ENCODE data around the gene IFT80. TPM values are rescaled to one million over a fixed set of nuclear protein-coding genes. Genes with fewer than 3 reads are reported as not detected.

The IFT80 gene
- total RNA-seq, 1 experiment from 2014 or later: 59.4 TPM

DNA sequence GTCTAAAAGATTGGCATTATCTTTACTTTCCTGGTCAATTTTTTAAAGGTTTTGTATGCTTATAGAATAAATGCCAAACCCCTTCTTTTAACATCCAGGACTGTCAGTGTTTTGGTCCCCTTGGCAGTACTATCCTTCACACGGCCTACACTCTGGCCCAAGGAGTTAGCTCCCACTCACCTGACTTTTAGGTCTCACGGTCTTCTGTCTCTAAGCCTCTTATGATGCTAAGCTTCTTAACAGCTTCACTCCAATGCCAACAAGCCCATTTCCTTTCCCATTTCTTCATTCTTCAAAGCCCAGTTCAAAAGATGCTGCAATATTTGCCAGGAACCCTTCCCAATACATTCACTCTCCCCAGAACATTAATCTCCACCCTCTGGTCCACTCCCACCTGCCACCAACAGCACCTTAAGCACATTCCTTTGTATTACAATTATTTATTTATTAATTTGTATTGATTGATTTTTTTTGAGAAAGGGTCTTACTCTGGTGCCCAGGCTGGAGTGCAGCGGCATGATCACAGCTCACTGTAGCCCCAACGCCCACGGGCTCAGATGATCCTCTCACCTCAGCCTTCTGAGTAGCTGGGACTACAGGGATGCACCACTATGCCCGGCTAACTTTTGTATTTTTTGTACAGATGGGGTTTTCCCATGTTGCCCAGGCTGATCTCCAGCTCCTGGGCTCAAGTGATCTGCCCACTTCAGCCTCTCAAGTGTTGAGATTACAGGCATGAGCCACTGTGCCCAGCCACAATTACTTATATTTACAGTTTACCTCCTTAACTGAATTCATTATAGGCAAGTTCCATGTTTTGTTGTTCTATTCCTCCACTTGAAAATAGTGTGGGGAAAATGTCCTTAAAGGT is 27.8 kb downstream of the IFT80 start:
- H3K4me3 ChIP-seq: no peak overlapping the region
- DNase-seq: no peak
- H3K4me1 ChIP-seq (replicated peaks; ENCODE audit: insufficient read depth): no peaks in the 10 kb centered on the region
- no TSS peak for BruUV-seq (replicated peaks)
- TF ChIP-seq, protein P1, sequence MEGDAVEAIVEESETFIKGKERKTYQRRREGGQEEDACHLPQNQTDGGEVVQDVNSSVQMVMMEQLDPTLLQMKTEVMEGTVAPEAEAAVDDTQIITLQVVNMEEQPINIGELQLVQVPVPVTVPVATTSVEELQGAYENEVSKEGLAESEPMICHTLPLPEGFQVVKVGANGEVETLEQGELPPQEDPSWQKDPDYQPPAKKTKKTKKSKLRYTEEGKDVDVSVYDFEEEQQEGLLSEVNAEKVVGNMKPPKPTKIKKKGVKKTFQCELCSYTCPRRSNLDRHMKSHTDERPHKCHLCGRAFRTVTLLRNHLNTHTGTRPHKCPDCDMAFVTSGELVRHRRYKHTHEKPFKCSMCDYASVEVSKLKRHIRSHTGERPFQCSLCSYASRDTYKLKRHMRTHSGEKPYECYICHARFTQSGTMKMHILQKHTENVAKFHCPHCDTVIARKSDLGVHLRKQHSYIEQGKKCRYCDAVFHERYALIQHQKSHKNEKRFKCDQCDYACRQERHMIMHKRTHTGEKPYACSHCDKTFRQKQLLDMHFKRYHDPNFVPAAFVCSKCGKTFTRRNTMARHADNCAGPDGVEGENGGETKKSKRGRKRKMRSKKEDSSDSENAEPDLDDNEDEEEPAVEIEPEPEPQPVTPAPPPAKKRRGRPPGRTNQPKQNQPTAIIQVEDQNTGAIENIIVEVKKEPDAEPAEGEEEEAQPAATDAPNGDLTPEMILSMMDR (conservative IDR thresholded peaks at IDR 0.05): no peak
- no peak for TF ChIP-seq EZH2 (IDR thresholded peaks at IDR 0.05; ENCODE audit: low read depth)
- no peak overlapping the region for H2AFZ ChIP-seq
- no peak overlapping the region for H3K27ac ChIP-seq
- no peaks in the 10 kb centered on the region for H3F3A ChIP-seq (ENCODE audit: insufficient read depth, low read depth)
- CTCF ChIA-PET: no interaction called here
- H4K20me1 ChIP-seq (ENCODE audit: insufficient read depth): no peaks in the 10 kb centered on the region
- no peaks in the 10 kb centered on the region for H3K9me2 ChIP-seq (ENCODE audit: insufficient read depth)
- peaks cover 9% of the 10 kb centered on the region for H3K36me3 ChIP-seq (ENCODE audit: low read depth)
- peaks cover 4% of the 10 kb centered on the region; the same call in 1 of the 2 replicates for H3K9me3 ChIP-seq (ENCODE audit: insufficient read depth, low read depth)
- intact Hi-C loops (cut with micrococcal nuclease; ENCODE audit: unreplicated experiment): no loop called here
- no peaks in the 10 kb centered on the region for H3K27me3 ChIP-seq (ENCODE audit: insufficient read depth, low read depth)
- H3K79me2 ChIP-seq (ENCODE audit: low read depth): no peaks in the 10 kb centered on the region
- H3K4me2 ChIP-seq: no peak overlapping the region
- POLR2A ChIA-PET (ENCODE audit: unreplicated experiment): no interaction called here

DNA sequence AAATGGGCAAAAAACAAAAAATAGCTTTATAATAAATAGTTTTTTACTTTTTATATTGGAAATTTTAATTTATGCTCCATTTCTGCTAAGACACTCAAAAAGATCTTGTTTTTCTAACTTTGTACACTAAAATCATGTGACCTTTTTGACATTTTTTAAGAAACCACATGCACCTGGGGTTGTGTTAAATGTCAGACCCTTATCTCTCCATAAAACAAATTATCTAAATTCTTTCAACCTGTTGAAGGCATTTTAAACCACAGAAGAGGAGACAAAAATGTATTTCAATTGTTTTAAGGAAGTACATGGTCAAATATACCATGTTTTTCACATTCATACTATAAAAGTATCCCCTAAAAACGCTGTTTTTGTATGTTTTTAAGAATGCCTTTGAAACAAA is 29.2 kb downstream of the IFT80 start:
- H3K9me2 ChIP-seq (ENCODE audit: insufficient read depth): no peaks in the 10 kb centered on the region
- no peaks in the 10 kb centered on the region for H3K4me1 ChIP-seq (replicated peaks; ENCODE audit: insufficient read depth)
- H3K9me3 ChIP-seq (ENCODE audit: insufficient read depth, low read depth): peaks cover 4% of the 10 kb centered on the region; the same call in 1 of the 2 replicates
- no peak overlapping the region for H2AFZ ChIP-seq
- H4K20me1 ChIP-seq (ENCODE audit: insufficient read depth): no peaks in the 10 kb centered on the region
- TF ChIP-seq EZH2 (IDR thresholded peaks at IDR 0.05; ENCODE audit: low read depth): no peak
- TF ChIP-seq, protein P1 (conservative IDR thresholded peaks at IDR 0.05): no peak
- H3F3A ChIP-seq (ENCODE audit: insufficient read depth, low read depth): no peaks in the 10 kb centered on the region
- DNase-seq: no peak
- intact Hi-C loops (cut with micrococcal nuclease; ENCODE audit: unreplicated experiment): no loop called here
- H3K4me2 ChIP-seq: no peak overlapping the region
- H3K27me3 ChIP-seq (ENCODE audit: insufficient read depth, low read depth): no peaks in the 10 kb centered on the region
- BruUV-seq (replicated peaks): no TSS peak
- no peak overlapping the region for H3K27ac ChIP-seq
- H3K4me3 ChIP-seq: no peak overlapping the region
- CTCF ChIA-PET: interaction anchor here (1.1 kb wide), 1 partner anchor 337 kb away, joined by 4 read pairs; no protein-coding TSS in a partner anchor
- peaks cover 14% of the 10 kb centered on the region for H3K36me3 ChIP-seq (ENCODE audit: low read depth)
- H3K79me2 ChIP-seq (ENCODE audit: low read depth): no peaks in the 10 kb centered on the region
- POLR2A ChIA-PET (ENCODE audit: unreplicated experiment): interaction anchor here (0.6 to 0.7 kb wide), 2 partner anchors 113 to 206 kb away, joined by 4 read pairs; no protein-coding TSS in a partner anchor

DNA sequence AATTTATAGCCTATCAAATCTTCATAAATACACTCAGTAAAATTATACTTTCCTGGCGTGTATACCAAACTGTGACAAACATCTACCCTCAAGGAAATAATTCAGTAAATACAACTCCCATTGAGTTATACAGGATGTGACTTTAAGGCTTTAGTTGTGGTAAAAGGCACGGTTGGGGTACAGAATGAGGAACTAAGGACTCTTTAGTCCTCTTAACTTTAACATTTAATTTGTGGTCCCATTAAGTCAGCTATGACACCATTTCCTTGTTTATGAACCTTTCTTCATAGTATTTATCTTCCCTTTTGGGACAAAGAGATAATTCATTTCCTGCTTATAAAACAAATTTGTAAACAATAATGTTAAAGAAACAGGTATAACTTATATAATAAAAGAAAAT is 30.2 kb downstream of the IFT80 start:
- Histone ChIP-seq H3K4me1 (replicated peaks; ENCODE audit: insufficient read depth) (no peaks in the 10 kb centered on the region), H2AFZ (no peak overlapping the region), H3K9me2 (ENCODE audit: insufficient read depth) (no peaks in the 10 kb centered on the region), H3F3A (ENCODE audit: insufficient read depth, low read depth) (no peaks in the 10 kb centered on the region), H3K4me2 (no peak overlapping the region), H3K9me3 (ENCODE audit: insufficient read depth, low read depth) (peaks cover 4% of the 10 kb centered on the region; the same call in 1 of the 2 replicates), H3K27me3 (ENCODE audit: insufficient read depth, low read depth) (no peaks in the 10 kb centered on the region), H4K20me1 (ENCODE audit: insufficient read depth) (no peaks in the 10 kb centered on the region), H3K36me3 (ENCODE audit: low read depth) (peaks cover 12% of the 10 kb centered on the region; the same call in 1 of the 2 replicates), H3K4me3 (no peak overlapping the region), H3K27ac (no peak overlapping the region), H3K79me2 (ENCODE audit: low read depth) (no peaks in the 10 kb centered on the region)
- ChIA-PET CTCF (no interaction called here), POLR2A (ENCODE audit: unreplicated experiment) (no interaction called here)
- BruUV-seq (replicated peaks): no TSS peak
- intact Hi-C loops (cut with micrococcal nuclease; ENCODE audit: unreplicated experiment): no loop called here
- no peak for TF ChIP-seq EZH2 (IDR thresholded peaks at IDR 0.05; ENCODE audit: low read depth)
- TF ChIP-seq, protein P1 (conservative IDR thresholded peaks at IDR 0.05): no peak
- DNase-seq: no peak

Measured in PC-9 (cell line).